ENCODE results near the gene NOC2L.

Gene NOC2L

DNA sequence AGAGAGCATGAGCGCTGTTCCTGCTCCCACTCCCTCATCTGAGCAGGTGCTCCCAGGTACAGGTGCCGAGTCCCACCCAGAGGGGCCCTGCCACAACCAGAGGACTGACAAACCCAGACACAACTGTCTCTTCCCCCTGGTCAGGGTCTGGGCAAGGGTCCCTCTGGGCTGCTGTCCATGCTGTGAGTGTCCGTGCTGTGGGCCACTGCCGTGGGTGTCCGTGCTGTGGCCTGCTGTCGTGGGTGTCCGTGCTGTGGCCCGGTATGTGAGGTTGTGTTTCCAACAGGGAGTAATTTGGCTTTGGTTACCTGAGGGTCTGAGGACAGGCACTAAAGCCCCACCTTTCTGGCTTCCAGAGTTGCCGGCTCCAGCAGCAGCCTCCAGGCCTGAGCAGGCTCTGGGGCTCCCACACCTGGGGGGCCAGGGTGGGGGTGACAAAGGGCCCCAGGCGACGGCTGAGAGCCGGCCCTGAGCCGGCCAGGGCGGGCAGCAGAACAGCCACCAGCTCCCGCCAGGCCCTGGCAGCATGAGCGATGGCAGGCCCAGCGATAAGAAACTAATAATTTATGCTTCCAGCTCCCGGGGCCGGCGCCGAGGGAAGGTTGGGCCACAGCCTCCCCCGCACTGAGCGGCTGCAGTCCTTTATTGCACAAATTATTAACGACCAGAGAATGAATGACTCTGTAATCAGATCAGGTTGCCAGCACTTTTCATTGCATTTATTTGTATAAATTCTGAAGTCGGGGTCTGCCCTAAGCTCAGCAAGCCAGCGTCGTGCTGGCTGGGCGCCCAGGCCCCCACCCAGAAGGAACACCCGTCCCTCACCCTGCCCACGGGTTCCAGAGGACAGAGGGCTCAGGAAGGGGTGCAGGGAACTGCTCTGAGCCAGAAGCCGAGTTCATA lies 42.6 kb downstream of the NOC2L start:
- DNase-seq (ENCODE audit: low read depth in 2 of 2): no peak

DNA sequence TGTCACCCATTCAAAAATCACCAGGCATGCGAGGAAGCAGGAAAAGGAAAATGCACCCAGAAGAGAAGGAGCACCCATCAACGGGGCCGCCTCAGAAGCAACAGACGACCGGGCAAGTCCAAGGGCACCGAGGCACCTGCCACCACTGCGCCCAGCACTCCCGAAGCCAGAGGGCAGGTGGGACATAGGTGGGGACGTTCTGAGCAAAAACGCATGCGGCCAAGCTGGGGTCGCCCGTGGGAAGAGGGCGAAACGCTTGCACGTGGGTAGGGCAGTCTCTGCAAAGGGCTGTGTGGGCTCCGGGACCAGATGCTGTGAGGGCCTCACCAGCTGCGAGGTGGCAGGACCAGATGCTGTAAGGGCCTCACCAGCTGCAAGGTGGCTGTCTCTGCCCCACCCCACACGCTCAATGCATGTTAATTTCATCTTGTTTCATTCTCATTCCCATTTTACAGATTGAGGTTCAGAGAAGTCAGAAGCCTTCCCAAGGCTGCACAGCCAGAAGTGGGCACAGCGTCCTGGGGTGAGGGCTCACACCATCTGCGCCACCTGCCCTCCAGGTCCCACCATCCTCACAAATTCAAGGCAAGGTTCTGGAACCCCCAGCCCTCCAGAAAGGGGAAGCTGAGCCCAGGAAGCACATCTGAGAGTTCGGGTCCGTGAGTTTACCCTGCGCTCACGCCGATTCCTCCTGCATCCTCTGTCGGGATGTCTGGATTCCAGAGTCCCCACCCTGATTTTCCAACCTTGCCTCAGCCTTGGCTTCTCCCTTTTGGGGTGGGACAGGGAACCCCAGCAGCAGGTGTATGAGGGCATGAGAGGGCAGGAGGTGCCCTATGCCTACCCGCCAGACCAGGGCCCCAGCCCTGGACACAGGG lies 43.5 kb downstream of the NOC2L start:
- no peak for DNase-seq (ENCODE audit: low read depth in 2 of 2)

DNA sequence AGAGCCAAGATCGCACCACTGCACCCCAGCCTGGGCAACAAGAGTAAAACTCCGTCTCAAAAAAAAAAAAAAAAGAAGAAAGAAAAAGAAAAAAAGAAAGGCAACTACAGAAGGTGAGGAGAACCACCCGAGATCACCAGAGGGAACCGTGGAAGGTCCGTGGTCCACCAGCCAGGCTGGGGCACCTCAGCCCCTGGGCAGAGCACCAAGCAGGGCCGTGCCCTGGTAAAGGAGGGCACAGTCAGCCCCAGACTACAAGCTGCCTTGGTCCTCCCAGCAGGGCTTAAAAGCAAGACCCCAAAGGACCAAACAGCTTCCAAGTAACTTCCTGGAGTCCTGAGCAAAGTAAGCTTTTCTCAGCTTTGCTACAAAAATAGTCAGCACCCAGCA lies 44.2 kb downstream of the NOC2L start:
- DNase-seq (ENCODE audit: low read depth in 2 of 2): no peak

DNA sequence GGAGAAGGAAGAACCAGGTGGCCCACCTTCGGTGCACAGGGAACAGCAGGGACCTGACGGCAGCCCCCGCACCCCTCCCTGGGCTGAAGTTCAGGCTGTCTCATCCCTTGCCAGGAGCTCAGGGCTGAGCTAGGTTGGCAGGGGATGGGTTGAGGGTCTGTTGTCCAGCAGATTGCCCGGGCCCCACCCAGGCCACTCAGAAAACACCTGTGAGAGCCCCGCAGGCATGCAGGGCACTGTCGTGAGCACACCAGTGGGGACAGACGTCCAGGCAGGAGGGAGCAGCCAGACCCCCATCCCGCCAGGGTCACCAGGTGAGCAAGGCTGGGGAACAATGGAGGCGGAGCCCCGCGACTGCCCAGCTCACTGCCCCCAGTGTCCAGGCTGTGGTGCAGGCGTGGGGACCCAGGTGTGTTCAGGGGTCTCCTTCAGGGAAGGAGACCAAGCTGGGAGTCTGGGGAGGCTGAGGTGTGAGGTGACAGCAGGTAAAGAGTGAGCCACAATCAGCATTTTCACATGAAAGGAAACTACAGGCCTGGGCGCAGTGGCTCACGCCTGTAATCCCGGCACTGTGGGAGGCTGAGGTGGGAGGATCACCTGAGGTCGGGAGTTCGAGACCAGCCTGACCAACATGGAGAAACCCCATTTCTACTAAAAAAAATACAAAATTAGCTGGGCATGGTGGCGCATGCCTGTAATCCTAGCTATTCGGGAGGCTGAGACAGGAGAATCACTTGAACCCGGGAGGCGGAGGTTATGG lies 44.7 kb downstream of the NOC2L start:
- no peak for DNase-seq (ENCODE audit: low read depth in 2 of 2)

DNA sequence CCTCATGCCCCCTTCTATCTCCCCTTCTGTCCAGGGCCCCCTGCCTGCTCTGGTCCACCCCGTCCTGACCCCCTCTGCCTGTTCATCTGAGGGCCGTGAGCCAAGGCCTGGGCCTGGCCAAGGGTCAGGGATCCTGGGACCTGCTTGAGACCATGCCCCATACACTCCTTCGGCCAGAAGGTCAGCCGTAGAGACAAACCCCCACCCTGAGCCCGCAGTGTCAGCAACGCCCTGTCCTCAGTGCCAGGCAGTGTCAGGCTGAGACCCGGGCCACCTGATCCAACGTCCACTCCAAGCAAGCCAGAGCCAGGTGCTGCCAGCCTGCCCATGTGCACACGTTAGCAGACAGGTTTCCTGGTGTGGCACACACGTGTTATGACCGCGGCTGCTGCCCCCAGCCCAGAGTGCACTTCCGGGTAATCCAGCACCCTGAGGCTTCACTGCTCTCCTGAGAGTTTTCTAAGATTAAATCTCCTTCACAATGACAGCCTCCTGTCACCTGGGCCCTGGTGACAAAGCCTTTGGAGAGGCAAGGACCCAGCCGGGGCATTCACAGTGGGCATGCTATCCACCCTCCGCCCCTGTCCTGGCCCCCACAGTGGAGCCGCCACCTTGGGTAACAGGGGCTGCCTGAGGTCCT lies 45.4 kb downstream of the NOC2L start:
- no peak for DNase-seq (ENCODE audit: low read depth in 2 of 2)

- DNase-seq (ENCODE audit: low read depth in 2 of 2): no peak
These were observed 46.2 kb downstream of the NOC2L start for GRCh38 chr1:912740-913301.

DNA sequence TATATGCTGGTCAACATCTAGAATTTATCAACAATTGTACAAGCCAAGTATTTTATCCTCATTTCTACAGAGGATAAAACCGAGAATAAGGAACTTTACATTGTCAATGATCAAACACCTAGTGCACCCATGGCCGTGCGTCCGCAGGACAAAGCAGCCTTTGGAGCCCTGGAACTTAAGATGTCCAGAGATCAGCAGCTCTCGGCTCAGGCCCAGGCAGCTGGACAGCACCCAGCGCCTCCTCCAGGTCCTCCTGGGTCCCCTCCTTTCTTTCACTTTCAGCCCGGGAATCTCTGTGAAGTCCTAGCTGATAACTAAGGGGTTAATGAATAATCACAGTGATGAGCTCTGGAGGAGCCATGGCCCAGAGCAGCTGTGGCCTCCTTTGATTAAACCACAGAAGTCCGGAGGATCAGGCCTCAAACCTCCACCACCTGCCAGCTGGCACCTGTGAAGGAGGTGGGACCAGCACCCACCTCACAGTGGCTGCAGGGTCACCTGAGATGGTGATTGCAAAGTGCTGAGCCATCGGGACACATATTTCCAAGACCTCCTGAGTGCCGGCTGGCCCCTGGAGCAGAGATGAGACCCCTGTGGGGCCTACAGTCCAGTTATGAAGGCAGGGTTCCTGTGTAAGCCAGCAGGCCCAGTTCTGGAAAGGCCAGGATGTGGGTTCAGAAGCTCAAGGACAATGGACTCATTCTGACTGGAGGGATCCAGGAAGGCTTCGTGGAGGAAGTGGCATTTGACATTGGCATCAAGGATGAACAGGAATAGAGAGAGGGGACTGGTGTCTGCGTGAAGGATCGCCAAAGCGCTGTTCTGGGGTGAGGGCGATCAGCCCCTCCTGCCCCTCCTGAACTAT lies 46.9 kb downstream of the NOC2L start:
- no peak for DNase-seq (ENCODE audit: low read depth in 2 of 2)

GRCh38 chr1:910881-911721 lies 48.0 kb downstream of the NOC2L start:
- no peak for DNase-seq (ENCODE audit: low read depth in 2 of 2)

DNA sequence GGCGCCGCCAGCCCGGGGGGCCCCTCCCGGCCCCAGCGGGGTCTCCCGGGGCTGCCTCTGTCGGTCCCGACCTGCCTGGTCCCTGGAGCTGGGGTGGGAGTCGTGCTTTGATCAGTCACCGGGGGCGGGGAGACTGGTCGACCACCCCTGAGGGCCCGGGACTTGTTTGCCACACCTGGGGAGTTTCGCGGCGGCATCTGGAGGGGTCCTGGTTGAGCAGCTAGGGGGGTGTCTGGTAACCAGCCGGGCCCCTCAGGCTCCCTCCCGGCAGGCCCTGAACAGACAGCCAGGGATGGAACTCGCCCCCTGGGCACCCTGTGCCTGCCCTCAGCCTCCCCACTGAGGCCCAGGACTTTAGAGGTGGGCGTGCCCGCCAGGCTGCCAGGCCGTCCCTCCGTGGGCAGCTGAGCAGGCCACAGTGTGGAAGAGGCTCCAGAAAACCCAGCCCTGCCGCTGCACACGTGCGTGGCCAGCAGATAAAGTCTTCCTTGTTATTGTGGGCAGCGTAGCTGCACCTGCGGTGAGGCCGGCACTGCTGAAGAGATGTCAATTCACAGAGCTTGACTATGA lies 48.7 kb downstream of the NOC2L start:
- DNase-seq (ENCODE audit: low read depth in 2 of 2): no peak

DNA sequence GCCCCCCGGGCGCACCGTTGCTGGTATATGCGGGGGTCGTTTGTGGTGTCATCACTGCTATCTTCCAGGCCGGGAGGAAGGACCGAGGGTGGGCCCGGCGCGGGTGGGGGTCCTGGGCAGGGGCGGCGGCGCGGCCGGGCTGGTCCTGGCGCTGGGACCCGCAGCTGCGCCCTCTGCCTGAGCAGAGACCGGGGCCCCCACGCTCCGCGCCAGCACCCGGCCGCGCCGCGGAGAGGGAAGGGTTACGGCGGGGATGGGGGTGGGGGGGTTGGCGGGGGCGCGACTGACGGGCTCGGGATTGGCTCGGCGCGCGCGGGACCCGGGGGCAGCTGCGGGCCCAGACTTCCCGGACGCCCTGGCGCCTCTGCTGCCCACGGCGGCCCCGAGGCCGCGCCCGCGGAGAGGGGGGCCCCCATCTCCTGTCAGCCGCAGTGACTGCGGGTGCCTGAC lies 49.2 kb downstream of the NOC2L start:
- no peak for DNase-seq (ENCODE audit: low read depth in 2 of 2)

GRCh38 chr1:908661-909060 lies 50.4 kb downstream of the NOC2L start:
- no peak for DNase-seq (ENCODE audit: low read depth in 2 of 2)

- DNase-seq (ENCODE audit: low read depth in 2 of 2): no peak
These were observed 51.2 kb downstream of the NOC2L start for GRCh38 chr1:907611-908451.

GRCh38 chr1:906600-907420 lies 52.2 kb downstream of the NOC2L start:
- no peak for DNase-seq (ENCODE audit: low read depth in 2 of 2)

DNA sequence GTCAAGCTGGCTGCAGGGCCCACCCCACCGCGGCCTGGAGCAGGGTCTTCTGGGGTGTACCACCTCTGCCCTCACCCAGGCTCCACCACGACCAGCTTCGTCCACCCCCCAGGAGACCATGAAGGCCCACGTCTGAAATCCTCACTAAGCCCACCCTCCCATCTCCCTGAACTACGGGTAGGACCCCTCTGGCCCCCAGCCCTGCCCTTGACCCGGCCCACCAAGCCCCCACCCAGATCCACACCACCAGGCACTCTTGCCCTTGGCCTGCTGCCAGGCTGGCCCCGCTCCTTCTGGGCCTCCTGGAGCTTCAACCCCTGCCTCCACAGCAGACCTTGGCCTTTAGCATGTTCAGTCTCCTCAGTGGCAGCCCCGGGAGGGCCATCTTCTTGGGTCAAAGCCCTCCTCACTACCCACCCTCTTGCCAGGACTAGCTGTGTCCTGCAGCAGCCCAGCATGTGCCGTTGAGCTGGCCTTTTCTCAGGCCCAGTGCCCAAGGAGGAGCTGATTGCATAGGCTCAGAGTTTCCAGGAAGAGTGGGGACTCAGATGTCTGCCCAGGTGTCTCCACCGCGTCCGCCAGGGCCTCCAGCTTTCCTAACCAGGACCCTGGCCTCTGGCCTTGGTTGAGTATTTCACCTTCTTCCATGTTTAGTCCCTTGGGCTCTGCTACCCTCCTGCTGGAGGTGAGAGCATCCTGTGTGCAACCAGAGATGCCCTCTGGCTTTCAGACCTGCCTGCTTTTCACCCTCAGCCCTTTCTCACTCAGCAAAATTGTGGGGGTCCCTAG lies 53.1 kb downstream of the NOC2L start:
- DNase-seq (ENCODE audit: low read depth in 2 of 2): no peak

GRCh38 chr1:905071-905749 lies 53.8 kb downstream of the NOC2L start:
- no peak for DNase-seq (ENCODE audit: low read depth in 2 of 2)
